Activated CD4-positive, alpha-beta T cell treated with anti-CD3 and anti-CD28 coated beads for 24 hours (primary cell): ENCODE data around the gene MRFAP1L1.
A peak's percentile ranks its signal among the peaks of the same experiment; 100 is the strongest.

Source experiments
- DNase-seq, 2 donors: peaks; one replicate each; pipeline ENCODE4 v3.0.0-alpha.2; 2020; ENCODE audit warnings: low read depth in 2 of 2

The MRFAP1L1 gene

DNA sequence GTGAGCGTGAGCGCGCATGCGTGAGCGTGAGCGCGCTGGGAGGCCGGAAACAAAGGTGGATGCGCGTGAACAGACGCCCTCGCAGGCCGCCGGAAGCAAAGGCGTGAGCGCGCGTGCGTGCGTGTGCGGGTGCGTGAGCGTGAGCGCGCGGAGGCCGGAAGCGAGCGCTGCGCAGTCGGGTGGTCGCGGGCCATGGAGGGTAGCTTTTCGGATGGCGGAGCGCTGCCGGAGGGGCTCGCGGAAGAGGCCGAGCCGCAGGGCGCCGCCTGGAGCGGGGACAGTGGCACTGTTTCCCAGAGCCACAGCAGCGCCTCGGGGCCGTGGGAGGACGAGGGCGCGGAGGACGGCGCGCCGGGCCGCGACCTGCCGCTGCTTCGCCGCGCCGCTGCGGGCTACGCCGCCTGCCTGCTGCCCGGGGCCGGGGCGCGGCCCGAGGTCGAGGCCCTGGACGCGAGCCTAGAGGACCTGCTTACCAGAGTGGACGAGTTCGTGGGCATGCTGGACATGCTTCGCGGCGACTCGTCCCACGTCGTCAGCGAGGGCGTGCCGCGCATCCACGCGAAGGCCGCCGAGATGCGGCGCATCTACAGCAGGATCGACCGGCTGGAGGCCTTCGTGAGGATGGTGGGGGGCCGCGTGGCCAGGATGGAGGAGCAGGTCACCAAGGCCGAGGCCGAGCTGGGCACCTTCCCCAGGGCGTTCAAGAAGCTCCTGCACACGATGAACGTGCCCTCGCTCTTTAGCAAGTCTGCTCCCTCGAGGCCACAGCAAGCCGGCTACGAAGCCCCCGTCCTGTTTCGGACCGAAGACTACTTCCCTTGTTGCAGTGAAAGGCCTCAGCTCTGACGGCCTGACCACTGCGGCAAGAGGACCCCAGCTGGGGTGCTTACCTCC is 6.6 kb upstream of the MRFAP1L1 start, which contains the start of gene BLOC1S4:
Gene BLOC1S4, plus strand, starts transcription at position 157 of the 894 bp plus-strand sequence. Its CDS starts 36 bp downstream, at position 193.
- DNase-seq: peak; percentile 71 to 75

DNA sequence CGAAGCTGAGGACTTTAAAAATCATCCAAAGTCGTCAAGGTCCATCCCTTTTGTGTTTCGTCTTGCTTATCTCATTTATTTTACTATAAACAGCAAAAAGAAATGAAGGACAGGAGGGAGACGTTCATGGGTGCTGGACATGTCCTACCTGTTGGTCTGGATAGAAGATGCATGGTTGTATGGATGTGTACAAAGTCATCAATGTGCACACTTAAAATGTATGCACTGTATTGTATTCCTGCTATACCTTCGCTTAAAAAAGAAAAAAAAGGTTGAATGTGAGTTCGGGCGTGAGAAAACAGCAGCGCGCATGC is 6.0 kb upstream of the MRFAP1L1 start:
- no peak for DNase-seq

DNA sequence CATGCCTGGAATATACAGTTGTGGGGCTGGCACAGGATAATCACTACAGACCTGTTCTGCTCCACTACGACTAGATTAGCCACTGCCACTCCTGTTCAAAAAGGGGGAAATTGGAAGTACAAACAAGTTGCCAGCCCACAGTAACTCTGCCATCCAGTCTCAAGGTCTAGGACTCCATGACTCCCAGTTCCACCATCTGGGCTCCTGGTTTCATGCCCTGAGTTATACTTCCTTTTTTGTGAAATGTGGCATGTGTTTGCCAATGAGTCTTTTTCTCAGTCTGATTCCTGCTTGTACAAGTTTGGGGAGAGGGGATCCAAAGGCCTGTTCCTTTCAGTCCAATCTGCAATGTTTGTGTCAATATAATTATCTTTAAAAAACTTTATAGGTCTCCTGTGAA is 5.3 kb upstream of the MRFAP1L1 start:
- DNase-seq: no peak

DNA sequence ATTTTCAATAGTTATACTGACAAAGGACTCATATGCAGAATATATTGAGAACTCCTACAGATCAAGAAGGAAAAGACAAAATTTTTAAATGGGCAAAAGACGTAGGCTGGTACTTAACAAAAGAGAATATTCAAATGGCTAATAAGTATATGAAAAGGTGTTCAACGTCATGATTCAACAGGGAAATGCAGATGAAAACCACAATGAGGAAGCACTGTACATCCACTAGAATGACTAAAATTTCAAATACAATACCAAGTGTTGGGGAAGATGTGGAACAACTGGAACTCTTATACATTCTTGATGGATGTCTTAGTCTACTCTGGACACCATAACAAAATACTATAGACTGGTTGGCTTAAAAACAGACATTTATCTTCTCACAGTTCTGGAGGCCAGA is 1.3 kb upstream of the MRFAP1L1 start:
- no peak for DNase-seq

DNA sequence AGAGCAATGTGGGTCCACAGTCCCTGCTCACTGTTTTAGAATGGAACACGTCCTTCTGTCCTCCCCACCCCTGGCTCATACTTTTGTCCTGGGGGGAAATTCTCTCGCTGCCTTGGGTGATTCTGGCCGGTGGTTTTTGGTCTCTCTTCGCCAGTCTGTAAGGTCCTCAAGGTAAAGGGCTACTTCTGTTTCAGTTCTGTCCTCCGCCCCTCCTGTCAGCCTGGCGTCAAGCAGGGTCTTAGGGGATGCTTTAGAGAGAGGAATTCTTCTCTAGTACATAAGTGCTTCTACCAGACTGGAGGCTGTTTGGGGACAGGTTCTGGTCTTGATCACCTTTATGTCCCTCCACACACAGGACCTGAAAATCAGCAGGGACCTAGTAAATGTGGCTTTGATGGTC is 617 bp upstream of the MRFAP1L1 start:
- DNase-seq: no peak

DNA sequence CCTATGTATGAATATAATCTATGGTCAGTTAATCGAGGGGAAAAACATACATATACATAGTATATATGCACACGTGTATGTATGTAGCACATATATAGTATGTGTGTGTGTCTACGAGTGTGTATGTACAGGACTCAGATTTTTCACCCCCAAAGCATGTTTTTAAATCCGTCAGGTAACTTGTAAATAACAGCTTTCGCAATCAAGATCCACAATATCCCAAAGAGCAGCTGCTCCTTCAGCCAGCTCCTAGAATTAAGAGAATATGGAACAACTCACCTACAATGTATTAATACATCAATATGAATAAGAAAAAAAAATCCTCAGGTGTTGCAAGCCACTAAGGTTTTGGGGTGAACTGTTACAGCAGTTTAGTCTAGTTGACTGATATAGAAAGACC is 3.5 kb downstream of the MRFAP1L1 start:
- DNase-seq: no peak

DNA sequence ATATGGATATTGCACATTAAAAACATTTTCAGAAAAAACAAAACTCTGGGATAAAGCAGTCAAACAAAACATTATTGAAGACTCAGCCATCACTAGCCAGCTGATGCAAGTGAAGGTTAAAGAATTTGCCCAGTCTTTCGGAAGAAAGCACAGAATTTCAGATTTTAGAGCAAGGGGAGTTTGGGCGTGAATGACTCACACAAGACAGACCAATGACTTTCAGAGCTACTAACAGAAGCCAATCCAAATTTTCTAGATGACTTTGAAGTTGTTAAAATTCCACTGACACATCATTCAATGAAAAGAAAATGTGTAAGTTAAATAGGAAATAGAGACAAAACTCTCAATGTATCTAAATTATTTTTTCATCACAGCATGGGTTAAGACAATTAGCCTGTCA is 4.0 kb downstream of the MRFAP1L1 start:
- no peak for DNase-seq

DNA sequence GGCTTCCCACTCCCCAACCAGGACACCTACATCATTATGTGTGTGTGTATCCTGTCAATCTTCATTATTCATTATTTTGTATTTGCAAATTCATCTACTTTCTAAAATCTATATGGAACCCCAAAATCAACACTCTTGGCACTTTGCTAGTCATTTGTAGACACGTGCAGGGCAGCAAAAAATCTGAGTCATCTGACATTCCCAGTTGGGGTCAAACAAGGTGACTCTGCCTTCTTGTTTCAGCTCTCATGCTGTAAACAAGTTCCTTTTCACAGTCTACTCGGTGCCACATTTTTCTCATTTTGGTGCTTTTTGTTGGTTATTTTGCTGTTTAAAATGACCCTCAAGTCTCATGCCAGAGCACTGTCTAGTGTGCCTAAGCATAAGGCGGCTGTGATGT is 5.9 kb downstream of the MRFAP1L1 start:
- no peak for DNase-seq

DNA sequence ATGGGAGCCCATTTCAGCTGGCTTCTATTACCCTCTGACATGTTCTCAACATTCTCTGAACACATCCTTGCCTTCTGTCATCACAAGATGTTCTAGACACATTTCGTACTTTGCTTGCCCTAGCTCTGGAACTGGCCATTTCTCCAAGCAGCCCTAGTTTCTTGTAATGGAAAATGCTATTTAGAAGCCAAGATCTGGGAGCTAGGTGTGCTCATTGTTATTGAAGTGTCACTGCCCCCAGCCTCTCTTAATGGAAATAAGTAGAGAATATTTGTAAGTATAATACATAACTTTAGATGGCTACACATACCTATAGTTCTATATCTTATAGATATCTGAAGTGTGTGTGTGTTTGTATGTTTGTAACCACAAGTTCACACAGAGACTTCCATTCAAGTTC is 6.9 kb downstream of the MRFAP1L1 start:
- no peak for DNase-seq

DNA sequence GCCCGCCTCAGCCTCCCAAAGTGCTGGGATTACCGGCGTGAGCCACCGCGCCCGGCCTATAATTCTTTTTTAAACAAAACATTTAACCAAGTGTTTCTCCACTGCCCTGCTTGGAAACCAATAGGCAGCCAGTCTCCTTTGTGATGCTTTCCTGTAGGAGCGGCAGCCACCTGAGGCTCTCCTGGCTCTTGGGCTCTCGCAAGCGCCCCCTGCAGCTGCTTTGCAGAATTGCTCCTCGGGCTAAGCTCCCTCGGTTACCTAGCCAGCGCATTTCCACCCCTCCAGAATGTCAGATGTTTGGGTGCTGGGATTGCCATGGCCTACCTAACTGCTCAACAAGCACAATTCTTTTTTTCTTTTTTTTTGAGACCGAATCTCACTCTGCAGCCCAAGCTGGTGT is 8.3 kb downstream of the MRFAP1L1 start:
- DNase-seq: no peak

DNA sequence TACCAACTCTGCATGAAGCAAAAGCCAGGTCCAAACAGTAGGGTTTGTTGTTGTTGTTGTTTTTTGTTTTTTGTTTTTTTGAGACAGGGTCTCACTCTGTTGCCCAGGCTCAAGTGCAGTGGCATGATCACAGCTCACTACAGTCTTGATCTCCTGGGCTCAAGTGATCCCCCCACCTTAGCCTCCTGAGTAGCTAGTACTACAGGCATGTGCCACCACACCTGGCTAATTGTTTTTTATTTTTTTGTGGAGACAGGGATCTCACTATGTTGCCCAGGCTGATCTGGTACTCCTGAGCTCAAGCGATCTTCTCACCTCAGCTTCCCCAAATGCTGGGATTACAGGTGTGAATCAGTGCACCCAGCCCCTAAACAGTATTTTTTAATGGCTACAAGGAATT is 9.8 kb downstream of the MRFAP1L1 start:
- no peak for DNase-seq

DNA sequence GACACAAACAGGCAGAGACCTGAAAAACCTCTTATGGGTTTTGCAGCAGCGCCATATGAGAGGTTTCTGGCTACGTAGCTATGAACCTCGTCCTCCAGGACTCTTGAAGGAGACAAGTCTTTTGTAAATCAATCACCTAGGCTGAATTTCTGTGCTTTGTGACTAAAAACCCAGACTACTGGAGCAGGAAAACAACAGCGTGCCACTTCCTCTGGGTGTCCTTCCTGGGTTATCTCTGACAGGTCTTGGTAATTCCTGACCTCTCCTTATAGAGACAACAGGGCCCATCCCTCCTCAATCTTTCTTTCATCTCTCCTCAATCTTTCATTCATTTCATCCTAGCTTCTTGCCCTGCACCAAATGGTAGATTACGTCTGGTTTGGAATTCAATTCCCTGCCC is 10.3 kb downstream of the MRFAP1L1 start:
- no peak for DNase-seq

DNA sequence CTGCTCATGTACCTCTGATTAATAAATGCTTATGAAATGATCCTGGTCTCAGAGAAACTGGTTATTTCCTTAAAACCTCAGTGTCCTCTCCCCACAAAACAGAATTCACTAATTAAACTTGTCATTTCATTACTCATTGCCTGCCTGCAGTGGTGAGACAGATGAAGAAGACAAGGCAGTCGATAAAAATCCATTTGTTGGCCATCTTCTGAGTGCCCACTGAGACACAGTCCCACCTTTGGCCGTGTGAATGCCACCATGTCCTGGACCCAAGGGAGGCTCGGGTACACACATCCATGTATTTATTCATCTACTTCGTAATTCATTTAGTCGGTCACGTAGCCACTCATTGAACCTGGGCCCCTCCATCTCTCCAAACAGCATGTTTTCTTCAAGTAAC is 12.5 kb downstream of the MRFAP1L1 start:
- DNase-seq: no peak

DNA sequence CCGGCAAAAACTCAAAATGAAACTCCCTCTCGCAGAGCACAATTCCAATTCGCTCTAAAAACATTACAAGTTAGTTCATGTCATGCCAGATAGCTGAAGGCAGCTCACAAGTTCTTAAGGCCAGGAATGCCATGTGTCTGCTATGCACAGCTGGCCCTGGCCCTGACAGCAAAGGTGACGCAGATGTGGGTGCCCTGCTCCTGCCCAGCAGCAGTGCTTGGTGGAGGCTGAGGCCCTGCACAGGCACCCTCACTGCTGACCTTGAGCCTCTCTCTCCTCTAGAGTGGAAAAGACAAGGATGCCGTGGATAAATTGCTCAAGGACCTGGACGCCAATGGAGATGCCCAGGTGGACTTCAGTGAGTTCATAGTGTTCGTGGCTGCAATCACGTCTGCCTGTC is 13.1 kb downstream of the MRFAP1L1 start:
- DNase-seq: no peak

DNA sequence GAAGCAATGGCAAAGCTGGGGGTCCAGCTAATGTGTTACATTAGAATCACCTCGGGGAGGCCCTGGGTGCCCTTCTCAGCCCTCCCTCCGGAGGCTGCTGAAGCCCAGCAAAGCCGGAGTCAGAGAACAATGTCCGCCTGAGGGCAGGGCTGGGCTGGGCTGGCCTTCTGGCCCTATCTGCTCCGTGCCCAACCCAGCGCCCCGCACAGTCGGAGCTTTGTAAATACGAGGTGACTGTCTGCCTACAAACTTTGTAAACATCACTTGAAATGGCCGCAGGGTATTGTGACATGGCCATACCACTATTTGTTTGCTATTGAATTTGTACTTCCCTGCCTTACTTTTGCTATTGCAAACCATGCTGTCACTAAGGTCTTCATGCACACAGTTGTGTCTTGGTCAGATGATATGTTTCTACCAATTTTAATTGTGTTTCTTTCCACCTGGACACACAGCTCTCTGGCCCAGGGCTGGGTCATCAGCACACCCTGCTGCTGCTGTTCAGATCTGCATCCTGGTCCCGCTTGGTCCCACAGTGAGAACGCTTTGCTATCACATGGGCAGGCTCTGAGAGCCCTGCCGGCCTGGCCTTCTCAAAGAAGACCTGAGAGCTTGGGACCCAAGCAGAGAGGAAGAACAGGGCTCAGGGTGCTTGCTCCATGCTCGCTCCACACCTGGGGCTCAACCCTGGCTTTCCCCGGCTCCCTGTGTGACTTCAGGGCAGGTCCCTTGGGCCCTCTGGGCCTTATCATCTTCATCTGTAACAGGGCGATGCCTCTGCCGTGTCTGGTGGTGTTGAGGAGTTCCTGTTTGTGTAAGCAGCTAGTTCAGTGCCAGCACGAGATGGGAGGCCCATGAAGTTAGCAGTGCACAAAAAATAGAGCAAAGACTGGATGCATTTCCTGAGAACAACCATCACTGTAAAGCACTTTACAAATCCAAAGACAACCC is 13.7 kb downstream of the MRFAP1L1 start:
- no peak for DNase-seq

DNA sequence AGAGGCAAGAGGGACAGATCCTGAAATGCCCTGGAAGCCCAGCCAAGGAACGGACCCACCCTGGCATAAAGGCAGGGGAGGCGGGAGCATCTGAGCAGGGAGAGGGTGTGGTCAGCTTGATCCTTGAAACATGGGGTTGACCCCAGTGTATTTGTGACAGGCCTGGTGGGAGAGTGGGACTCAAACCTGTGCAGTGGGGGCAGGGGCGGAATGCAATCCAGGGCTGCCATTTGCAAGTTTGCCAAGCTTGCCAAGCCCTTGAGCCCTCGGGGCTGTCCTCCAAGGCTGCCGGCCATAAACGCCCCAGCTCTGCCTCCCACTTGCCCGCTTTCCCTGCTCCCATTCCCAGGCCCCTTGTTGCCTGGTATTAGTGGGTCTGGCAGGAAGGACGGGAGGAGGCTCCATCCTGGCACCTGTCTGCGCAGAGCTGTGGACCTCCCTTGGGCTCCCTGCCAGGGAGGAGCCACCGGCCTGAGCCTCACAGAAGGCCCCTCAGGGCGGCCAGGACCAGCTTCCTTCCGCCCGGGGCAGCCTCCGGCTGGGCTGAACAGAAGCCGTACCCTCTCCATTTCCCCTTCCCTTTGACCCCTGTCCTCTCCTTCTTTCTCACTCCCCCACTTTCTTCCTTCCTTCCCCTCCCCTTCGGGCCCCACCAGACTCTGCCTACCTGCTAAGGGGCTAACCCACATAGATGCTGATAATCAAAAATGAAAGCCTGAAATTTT is 15.3 kb downstream of the MRFAP1L1 start:
- no peak for DNase-seq

DNA sequence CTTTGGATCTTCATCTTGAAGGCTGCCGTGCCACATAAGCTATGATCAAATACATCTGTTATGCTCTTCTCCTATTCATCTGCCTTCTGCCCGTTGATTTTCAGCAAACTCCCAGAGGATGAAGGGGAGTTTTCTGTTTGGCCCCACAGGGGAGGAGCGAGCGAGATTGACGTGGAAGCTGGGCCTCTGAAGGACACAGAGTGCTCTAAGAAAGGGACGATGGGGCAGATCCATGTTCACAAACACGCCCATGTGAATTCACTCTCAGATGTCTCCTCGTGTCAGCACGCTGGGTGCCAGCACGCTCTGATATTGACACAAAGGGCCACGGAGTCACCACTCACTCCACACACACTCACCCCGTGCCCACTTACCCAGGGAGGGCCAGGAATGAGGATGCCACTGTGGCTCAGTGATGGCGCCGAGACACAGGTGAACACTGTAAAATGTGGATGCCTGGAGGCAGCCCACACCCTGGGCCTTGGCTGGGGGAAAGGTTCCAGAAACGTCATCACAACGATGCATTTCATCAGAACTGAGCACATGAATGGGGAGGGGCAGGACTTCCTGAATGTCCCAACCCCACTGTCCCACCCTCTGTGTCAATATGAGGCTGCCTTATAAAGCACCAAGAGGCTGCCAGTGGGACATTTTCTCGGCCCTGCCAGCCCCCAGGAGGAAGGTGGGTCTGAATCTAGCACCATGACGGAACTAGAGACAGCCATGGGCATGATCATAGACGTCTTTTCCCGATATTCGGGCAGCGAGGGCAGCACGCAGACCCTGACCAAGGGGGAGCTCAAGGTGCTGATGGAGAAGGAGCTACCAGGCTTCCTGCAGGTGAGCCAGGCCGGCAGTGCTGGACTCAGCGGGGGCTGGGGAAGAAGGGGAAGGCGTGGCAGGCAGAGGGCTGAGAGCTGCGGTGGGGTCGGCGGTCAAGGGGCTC is 16.2 kb downstream of the MRFAP1L1 start, which contains the start of gene S100P:
Gene S100P, plus strand, starts transcription at position 648 of the 946 bp plus-strand sequence. Its CDS starts 55 bp downstream, at position 703.
- DNase-seq: no peak

DNA sequence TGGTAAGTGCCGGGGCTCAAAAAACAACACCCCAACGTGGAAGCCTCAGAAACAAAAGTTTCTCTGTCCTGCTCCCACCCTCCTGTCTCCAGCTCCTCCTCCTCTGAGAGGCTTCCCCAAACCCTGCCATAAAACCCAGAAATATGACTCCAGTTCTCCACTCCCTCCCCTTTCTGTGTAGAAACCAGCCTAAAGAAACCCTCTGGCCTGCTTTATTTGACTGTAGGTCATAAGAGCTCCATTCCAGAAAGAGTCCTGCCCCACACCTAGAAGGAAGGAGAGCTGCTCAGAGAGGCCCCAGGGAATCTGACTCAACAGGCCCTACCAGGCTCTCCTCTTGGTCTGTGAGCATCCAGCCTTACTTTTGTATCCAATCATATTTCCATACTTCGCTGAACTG is 16.9 kb downstream of the MRFAP1L1 start:
- no peak for DNase-seq

DNA sequence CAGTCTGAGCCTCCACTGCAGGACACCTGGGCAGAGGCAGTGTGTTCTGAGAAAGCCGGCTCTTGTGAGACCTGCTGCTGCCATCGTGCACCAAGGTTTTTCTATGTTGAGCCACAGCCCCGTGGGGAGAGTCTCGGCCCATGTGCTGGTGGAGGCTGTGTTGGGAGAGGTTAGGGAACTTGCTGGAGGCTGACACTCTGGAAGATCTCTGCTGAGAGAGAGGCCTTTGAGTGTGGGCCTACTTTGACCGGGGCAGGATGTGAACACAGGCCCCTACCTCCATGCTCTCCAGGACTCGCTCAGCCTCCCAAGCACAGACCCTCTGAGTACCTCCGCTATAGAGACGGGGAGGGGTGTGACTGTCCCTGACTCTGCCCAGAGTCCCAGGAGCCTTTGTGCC is 17.3 kb downstream of the MRFAP1L1 start:
- no peak for DNase-seq

DNA sequence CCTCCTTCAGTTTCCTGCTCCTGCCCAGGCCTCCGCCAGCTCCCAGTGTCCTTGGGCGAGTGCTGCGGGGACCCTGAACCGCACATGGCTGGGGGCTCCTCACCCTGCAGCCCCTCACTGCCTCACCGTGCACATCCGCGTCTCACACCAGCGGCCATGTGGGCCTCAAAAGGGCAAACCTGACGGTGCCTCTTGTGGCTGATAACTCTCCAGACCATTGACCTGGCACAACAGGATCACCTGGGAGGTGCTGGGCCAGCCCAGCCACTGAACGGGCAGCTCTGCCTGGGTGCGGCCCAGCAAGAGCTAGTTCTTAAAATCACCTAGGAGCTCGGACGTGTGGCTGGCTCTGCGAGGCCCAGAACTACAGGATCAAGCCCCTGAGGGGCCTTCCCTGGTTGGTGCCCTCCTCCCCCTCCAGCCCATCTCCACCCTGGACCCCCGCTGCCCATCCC is 20.1 kb downstream of the MRFAP1L1 start:
- no peak for DNase-seq
